ENCODE measurements around the gene NLRP1. TPM values are rescaled to one million over a fixed set of nuclear protein-coding genes. Genes with fewer than 3 reads are reported as not detected.

Gene NLRP1
- total RNA-seq, 1 donor from 2014 or later: 7.8 TPM

- no peak for TF ChIP-seq CTCF (IDR thresholded peaks at IDR 0.05; ENCODE audit: unreplicated experiment)
- H3K4me3 Mint-ChIP-seq (ENCODE audit: unreplicated experiment): no peak overlapping the region
- H3K36me3 Mint-ChIP-seq (ENCODE audit: low read depth, unreplicated experiment): peaks cover 10% of the 10 kb centered on the region
- no peaks in the 10 kb centered on the region for H3K27me3 Mint-ChIP-seq (ENCODE audit: unreplicated experiment)
- H3K4me1 Mint-ChIP-seq (ENCODE audit: unreplicated experiment): peaks cover 1% of the 10 kb centered on the region
- H3K9me3 Mint-ChIP-seq (ENCODE audit: unreplicated experiment): no peaks in the 10 kb centered on the region
- DNase-seq (ENCODE audit: low spot score): no peak
- no peak overlapping the region for H3K27ac Mint-ChIP-seq (ENCODE audit: unreplicated experiment)
Measured at GRCh38 chr17:5492970-5493369, 91.3 kb downstream of the NLRP1 start.

GRCh38 chr17:5488752-5489151 is 95.6 kb downstream of the NLRP1 start:
- H3K36me3 Mint-ChIP-seq (ENCODE audit: low read depth, unreplicated experiment): peaks cover 18% of the 10 kb centered on the region
- H3K4me3 Mint-ChIP-seq (ENCODE audit: unreplicated experiment): peak overlapping the region; percentile 18
- H3K9me3 Mint-ChIP-seq (ENCODE audit: unreplicated experiment): no peaks in the 10 kb centered on the region
- peaks cover 16% of the 10 kb centered on the region for H3K4me1 Mint-ChIP-seq (ENCODE audit: unreplicated experiment)
- no peak for DNase-seq (ENCODE audit: low spot score)
- no peak overlapping the region for H3K27ac Mint-ChIP-seq (ENCODE audit: unreplicated experiment)
- H3K27me3 Mint-ChIP-seq (ENCODE audit: unreplicated experiment): peaks cover 2% of the 10 kb centered on the region
- no peak for TF ChIP-seq CTCF (IDR thresholded peaks at IDR 0.05; ENCODE audit: unreplicated experiment)

GRCh38 chr17:5486206-5487124 is 97.8 kb downstream of the NLRP1 start, which contains the start of gene MIS12:
Gene MIS12, plus strand, starts transcription at chr17:5486566. Its CDS starts 2,297 bp downstream, at chr17:5488863.
- TF ChIP-seq CTCF (IDR thresholded peaks at IDR 0.05; ENCODE audit: unreplicated experiment): no peak
- peak within 1 kb of the TSS; percentile 100 for H3K4me3 Mint-ChIP-seq (ENCODE audit: unreplicated experiment)
- peaks cover 2% of the 10 kb centered on the region for H3K27me3 Mint-ChIP-seq (ENCODE audit: unreplicated experiment)
- H3K36me3 Mint-ChIP-seq (ENCODE audit: low read depth, unreplicated experiment): peaks cover 26% of the 10 kb centered on the region
- DNase-seq (ENCODE audit: low spot score): peak; percentile 89
- H3K9me3 Mint-ChIP-seq (ENCODE audit: unreplicated experiment): no peaks in the 10 kb centered on the region
- peak within 1 kb of the TSS; percentile 99 for H3K27ac Mint-ChIP-seq (ENCODE audit: unreplicated experiment)
- H3K4me1 Mint-ChIP-seq (ENCODE audit: unreplicated experiment): peaks cover 16% of the 10 kb centered on the region

- H3K27me3 Mint-ChIP-seq (ENCODE audit: unreplicated experiment): peaks cover 2% of the 10 kb centered on the region
Measured at GRCh38 chr17:5485270-5486205, 98.8 kb downstream of the NLRP1 start, which contains the start of gene DERL2. Gene DERL2, minus strand, starts transcription at chr17:5486178. Its CDS starts 17 bp downstream, at chr17:5486161.

More at GRCh38 chr17:5485270-5486205, 98.8 kb downstream of the NLRP1 start, which contains the start of gene DERL2:
- peak within 1 kb of the TSS; percentile 100 for H3K4me3 Mint-ChIP-seq (ENCODE audit: unreplicated experiment)
- peaks cover 16% of the 10 kb centered on the region for H3K4me1 Mint-ChIP-seq (ENCODE audit: unreplicated experiment)
- no peak for TF ChIP-seq CTCF (IDR thresholded peaks at IDR 0.05; ENCODE audit: unreplicated experiment)
- DNase-seq (ENCODE audit: low spot score): no peak
- peaks cover 26% of the 10 kb centered on the region for H3K36me3 Mint-ChIP-seq (ENCODE audit: low read depth, unreplicated experiment)
- H3K9me3 Mint-ChIP-seq (ENCODE audit: unreplicated experiment): no peaks in the 10 kb centered on the region
- H3K27ac Mint-ChIP-seq (ENCODE audit: unreplicated experiment): peak within 1 kb of the TSS; percentile 99

Data from endothelial cell (in vitro differentiated cells).